OCI-LY3 (cell line): Measurements from ENCODE around the gene SPRR3.

Experiments
- H2AFZ ChIP-seq: fragments of 200-600, 300-600 bp; shearing (Covaris generic); 2 replicates; pipeline ENCODE4 v1.6.0; 2014; ENCODE audit warnings: antibody characterized with exemption, low read depth, low read length
- H3K27ac ChIP-seq: fragments of 200-600, 300-600 bp; sonication (generic); 2 replicates; pipeline ENCODE4 v1.5.1; 2014; ENCODE audit warnings: mild to moderate bottlenecking, low read length, moderate library complexity, mixed read lengths
- H3K27me3 ChIP-seq: fragments of 200-600, 300-600 bp; sonication (generic); 2 replicates; pipeline ENCODE4 v1.6.1; 2014; ENCODE audit warnings: low read depth, low read length, mixed read lengths
- H3K36me3 ChIP-seq: fragments of 200-600, 300-600 bp; sonication (generic); replicated peaks from 2 replicates; pipeline ENCODE3; 2014; ENCODE audit warnings: low read depth, low read length, mixed read lengths
- H3K4me1 ChIP-seq: fragments of 300-600, 200-600 bp; sonication (generic); 2 replicates; pipeline ENCODE4 v1.6.1; 2014; ENCODE audit warnings: low read length, mixed read lengths
- H3K4me2 ChIP-seq: fragments of 200-600, 300-600 bp; sonication (generic); 2 replicates; pipeline ENCODE4 v1.6.1; 2014; ENCODE audit warnings: low read length, mixed read lengths
- H3K4me3 ChIP-seq: fragments of 300-600, 200-600 bp; sonication (generic); 2 replicates; pipeline ENCODE4 v1.5.1; 2014; ENCODE audit warnings: antibody characterized with exemption, mild to moderate bottlenecking, low read length, moderate library complexity
- H3K79me2 ChIP-seq: fragments of 300-600, 200-600 bp; shearing (Covaris generic); 2 replicates; pipeline ENCODE4 v1.6.1; 2014; ENCODE audit warnings: mild to moderate bottlenecking, low read length, mixed read lengths
- H3K9ac ChIP-seq: fragments of 300-600, 200-600 bp; shearing (Covaris generic); 2 replicates; pipeline ENCODE4 v1.6.0; 2014; ENCODE audit warnings: mild to moderate bottlenecking, low read length, moderate library complexity
- H3K9me3 ChIP-seq: fragments of 200-600, 300-600 bp; shearing (Covaris generic); 2 replicates; pipeline ENCODE4 v1.6.1; 2014; ENCODE audit warnings: low read length, mixed read lengths; ENCODE audit not compliant: insufficient read depth
- H4K20me1 ChIP-seq: fragments of 200-600, 300-600 bp; sonication (generic); 2 replicates; pipeline ENCODE4 v1.6.1; 2016; ENCODE audit warnings: low read length, mixed read lengths; ENCODE audit not compliant: insufficient read depth
- EZH2phosphoT487 ChIP-seq: fragments of 200-600 bp; shearing (Covaris generic); IDR thresholded peaks from 2 replicates; pipeline ENCODE4 v1.6.1; 2018; ENCODE audit warnings: antibody characterized with exemption, mixed run types, low read depth
- TF ChIP-seq, protein P1 (sequence below): fragments of 200-600, 300-600 bp; sonication (generic); IDR thresholded peaks from 2 replicates; pipeline ENCODE4 v1.5.1; 2014; ENCODE audit warnings: antibody characterized with exemption, low read length, low read depth

SPRR3 gene

DNA sequence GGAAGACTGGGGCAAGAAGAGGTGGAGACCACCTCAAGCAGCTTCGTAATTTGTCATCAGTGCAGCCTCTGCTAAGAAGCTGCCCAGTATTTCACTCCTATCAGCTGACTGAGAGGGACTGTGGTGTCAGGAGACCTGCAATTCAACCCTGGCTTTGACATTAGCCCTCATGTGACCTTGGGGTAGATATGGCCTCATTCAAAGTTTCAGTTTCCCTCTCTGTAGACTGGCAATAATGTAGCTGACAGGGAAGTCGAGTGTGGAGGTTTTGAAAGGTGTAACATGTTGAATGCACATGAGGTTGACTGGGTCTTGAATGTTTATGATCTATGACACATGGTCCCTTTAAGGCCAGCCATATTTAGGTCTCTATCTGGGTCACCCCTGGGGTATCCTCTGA lies 33.3 kb upstream of the SPRR3 start:
- peaks cover 49% of the 10 kb centered on the region for H3K4me1 ChIP-seq
- no peaks in the 10 kb centered on the region for H3K79me2 ChIP-seq
- H2AFZ ChIP-seq: 0 out of 2 replicates have a peak overlapping the region, but pooled peaks have one; percentile 1
- peaks cover 37% of the 10 kb centered on the region for H3K27me3 ChIP-seq
- H3K4me2 ChIP-seq: peak overlapping the region; percentile 71
- H3K9me3 ChIP-seq: no peaks in the 10 kb centered on the region
- H4K20me1 ChIP-seq: no peaks in the 10 kb centered on the region
- peak overlapping the region; percentile 69 for H3K27ac ChIP-seq
- no peak overlapping the region for H3K9ac ChIP-seq
- no peaks in the 10 kb centered on the region for H3K36me3 ChIP-seq
- peak overlapping the region; percentile 56 for H3K4me3 ChIP-seq
- TF ChIP-seq EZH2phosphoT487: no peak
- TF ChIP-seq, protein P1, sequence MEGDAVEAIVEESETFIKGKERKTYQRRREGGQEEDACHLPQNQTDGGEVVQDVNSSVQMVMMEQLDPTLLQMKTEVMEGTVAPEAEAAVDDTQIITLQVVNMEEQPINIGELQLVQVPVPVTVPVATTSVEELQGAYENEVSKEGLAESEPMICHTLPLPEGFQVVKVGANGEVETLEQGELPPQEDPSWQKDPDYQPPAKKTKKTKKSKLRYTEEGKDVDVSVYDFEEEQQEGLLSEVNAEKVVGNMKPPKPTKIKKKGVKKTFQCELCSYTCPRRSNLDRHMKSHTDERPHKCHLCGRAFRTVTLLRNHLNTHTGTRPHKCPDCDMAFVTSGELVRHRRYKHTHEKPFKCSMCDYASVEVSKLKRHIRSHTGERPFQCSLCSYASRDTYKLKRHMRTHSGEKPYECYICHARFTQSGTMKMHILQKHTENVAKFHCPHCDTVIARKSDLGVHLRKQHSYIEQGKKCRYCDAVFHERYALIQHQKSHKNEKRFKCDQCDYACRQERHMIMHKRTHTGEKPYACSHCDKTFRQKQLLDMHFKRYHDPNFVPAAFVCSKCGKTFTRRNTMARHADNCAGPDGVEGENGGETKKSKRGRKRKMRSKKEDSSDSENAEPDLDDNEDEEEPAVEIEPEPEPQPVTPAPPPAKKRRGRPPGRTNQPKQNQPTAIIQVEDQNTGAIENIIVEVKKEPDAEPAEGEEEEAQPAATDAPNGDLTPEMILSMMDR: no peak

DNA sequence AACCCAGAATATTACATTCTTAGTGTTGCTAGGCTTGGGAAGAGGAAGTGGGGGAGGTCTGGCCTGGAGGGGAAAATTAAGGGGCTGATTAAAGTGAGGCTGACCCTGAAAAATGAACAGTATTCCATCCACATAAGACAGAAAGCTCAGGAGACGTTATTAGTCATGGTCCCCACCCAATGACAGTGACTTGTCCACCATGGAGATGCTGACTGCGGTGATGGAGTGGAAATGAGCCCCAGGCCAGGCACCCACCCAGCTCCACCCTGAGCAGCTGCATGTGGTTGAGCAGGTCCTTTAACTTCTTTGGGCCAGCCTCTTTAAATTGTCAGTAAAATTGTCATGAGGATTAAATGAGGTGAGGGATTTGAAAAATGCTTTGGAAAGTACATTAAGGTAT lies 32.5 kb upstream of the SPRR3 start:
- Histone ChIP-seq H3K4me2 (peak overlapping the region; percentile 71), H2AFZ (no peak overlapping the region), H3K27ac (peak overlapping the region; percentile 69; the same call in 1 of the 2 replicates), H4K20me1 (no peaks in the 10 kb centered on the region), H3K9me3 (no peaks in the 10 kb centered on the region), H3K9ac (no peak overlapping the region), H3K4me3 (peak overlapping the region; percentile 56; the same call in 1 of the 2 replicates), H3K4me1 (peaks cover 49% of the 10 kb centered on the region), H3K36me3 (no peaks in the 10 kb centered on the region), H3K79me2 (no peaks in the 10 kb centered on the region), H3K27me3 (peaks cover 40% of the 10 kb centered on the region)
- TF ChIP-seq, protein P1: no peak
- TF ChIP-seq EZH2phosphoT487: no peak

DNA sequence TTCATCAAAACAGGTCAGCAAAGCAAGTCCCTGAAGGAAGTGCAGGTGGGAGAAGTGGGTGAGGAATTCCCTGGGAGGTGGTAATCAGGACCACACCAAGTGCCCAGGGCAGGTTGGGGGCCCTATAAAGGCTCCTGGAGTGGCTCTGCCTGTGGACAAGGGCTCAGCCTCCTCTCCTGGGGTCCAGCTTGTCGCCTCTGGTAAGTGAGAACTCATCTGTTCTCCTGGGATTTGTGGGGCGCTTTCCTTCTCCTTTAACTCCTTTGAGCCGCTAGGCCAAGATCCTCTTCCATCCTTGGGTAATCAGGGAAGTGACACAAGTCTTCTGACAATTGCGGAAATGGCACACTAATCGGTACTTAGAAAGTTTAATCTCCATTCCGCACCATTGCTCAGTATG lies 31.1 kb upstream of the SPRR3 start, which contains the start of gene SPRR4:
SPRR4 (plus strand) TSS at position 154 of the 400 bp plus-strand sequence. CDS start 1,243 bp downstream, outside the sequence.
- Histone ChIP-seq H3K27ac (no peak within 1 kb of the TSS), H3K4me2 (peak within 1 kb of the TSS; percentile 71), H3K79me2 (no peaks in the 10 kb centered on the region), H3K9me3 (no peaks in the 10 kb centered on the region), H2AFZ (no peak within 1 kb of the TSS), H3K4me3 (no peak within 1 kb of the TSS), H3K4me1 (peaks cover 49% of the 10 kb centered on the region), H4K20me1 (no peaks in the 10 kb centered on the region), H3K36me3 (no peaks in the 10 kb centered on the region), H3K27me3 (peaks cover 37% of the 10 kb centered on the region), H3K9ac (no peak within 1 kb of the TSS)
- TF ChIP-seq, protein P1: no peak
- no peak for TF ChIP-seq EZH2phosphoT487

DNA sequence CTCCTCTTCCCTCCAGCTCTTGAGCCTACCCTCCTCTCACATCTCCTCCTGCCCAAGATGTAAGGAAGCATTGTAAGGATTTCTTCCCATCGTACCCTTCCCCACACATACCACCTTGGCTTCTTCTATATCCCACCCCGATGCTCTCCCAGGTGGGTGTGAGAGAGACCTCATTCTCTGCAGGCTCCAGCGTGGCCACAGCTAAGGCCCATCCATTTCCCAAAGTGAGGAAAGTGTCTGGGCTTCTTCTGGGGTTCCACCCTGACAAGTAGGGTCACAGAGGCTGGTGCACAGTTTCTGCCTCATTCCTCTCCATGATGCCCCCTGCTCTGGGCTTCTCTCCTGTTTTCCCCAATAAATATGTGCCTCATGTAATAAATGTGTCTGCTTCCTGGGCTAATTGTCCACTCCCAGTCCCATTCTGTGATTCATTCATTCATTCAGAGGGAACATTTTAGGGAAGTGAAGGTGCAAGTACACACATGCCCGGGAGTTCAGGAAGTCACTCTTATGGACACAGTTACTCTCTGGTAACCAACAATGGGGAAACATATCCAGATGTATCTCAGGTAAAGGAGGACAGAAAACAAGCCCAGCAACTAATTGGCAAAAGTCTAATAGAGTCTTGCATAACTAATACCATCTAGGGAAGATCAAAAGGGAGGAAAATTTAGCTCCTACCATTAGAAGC lies 29.2 kb upstream of the SPRR3 start:
- Histone ChIP-seq H3K79me2 (no peaks in the 10 kb centered on the region), H3K4me3 (no peak overlapping the region), H4K20me1 (no peaks in the 10 kb centered on the region), H2AFZ (no peak overlapping the region), H3K9ac (no peak overlapping the region), H3K4me2 (no peak overlapping the region), H3K36me3 (no peaks in the 10 kb centered on the region), H3K27ac (no peak overlapping the region), H3K9me3 (no peaks in the 10 kb centered on the region), H3K4me1 (peaks cover 35% of the 10 kb centered on the region), H3K27me3 (peaks cover 45% of the 10 kb centered on the region)
- TF ChIP-seq, protein P1: no peak
- TF ChIP-seq EZH2phosphoT487: no peak
